T-helper 1 cell treated with Interleukin-12 subunit alpha and Interleukin-12 subunit beta and Interleukin-4 antibody, amounts not matched to agents 30 μg/mL and 1 μg/mL, for 36 hours (primary cell): Measurements from ENCODE around the gene RTN1.

Experiments used
- H3K27ac Mint-ChIP-seq: one replicate; pipeline ENCODE4 v1.8.0; 2021; ENCODE audit warnings: mild to moderate bottlenecking, mixed read lengths
- H3K27me3 Mint-ChIP-seq: one replicate; pipeline ENCODE4 v1.8.0; 2021; ENCODE audit warnings: low read depth, mixed read lengths
- H3K36me3 Mint-ChIP-seq: one replicate; pipeline ENCODE4 v1.8.0; 2021; ENCODE audit warnings: low read depth, mixed read lengths
- H3K4me1 Mint-ChIP-seq: one replicate; pipeline ENCODE4 v1.8.0; 2021; ENCODE audit warnings: low read depth, mixed read lengths
- H3K4me3 Mint-ChIP-seq: one replicate; pipeline ENCODE4 v1.8.0; 2021; ENCODE audit warnings: mild to moderate bottlenecking, moderate library complexity, mixed read lengths
- H3K9me3 Mint-ChIP-seq: one replicate; pipeline ENCODE4 v1.8.0; 2021; ENCODE audit warnings: mixed read lengths

RTN1 gene

GRCh38 chr14:59787045-59787674 lies 83.4 kb downstream of the RTN1 start:
- no peak overlapping the region for H3K4me3 Mint-ChIP-seq
- no peak overlapping the region for H3K27ac Mint-ChIP-seq
- no peaks in the 10 kb centered on the region for H3K4me1 Mint-ChIP-seq
- H3K9me3 Mint-ChIP-seq: no peaks in the 10 kb centered on the region
- no peaks in the 10 kb centered on the region for H3K36me3 Mint-ChIP-seq
- no peaks in the 10 kb centered on the region for H3K27me3 Mint-ChIP-seq

- H3K9me3 Mint-ChIP-seq: no peaks in the 10 kb centered on the region
- H3K4me3 Mint-ChIP-seq: no peak overlapping the region
- no peak overlapping the region for H3K27ac Mint-ChIP-seq
- no peaks in the 10 kb centered on the region for H3K4me1 Mint-ChIP-seq
- H3K27me3 Mint-ChIP-seq: no peaks in the 10 kb centered on the region
- no peaks in the 10 kb centered on the region for H3K36me3 Mint-ChIP-seq
Measured at GRCh38 chr14:59785629-59786028, 84.9 kb downstream of the RTN1 start.

- Mint-ChIP-seq H3K27ac (no peak overlapping the region), H3K4me1 (no peaks in the 10 kb centered on the region), H3K36me3 (no peaks in the 10 kb centered on the region), H3K4me3 (no peak overlapping the region), H3K27me3 (no peaks in the 10 kb centered on the region), H3K9me3 (no peaks in the 10 kb centered on the region)
Measured at GRCh38 chr14:59782760-59783159, 87.8 kb downstream of the RTN1 start.

GRCh38 chr14:59777006-59777579 lies 93.5 kb downstream of the RTN1 start:
- no peaks in the 10 kb centered on the region for H3K9me3 Mint-ChIP-seq
- H3K27ac Mint-ChIP-seq: no peak overlapping the region
- no peaks in the 10 kb centered on the region for H3K36me3 Mint-ChIP-seq
- H3K27me3 Mint-ChIP-seq: no peaks in the 10 kb centered on the region
- H3K4me3 Mint-ChIP-seq: no peak overlapping the region
- no peaks in the 10 kb centered on the region for H3K4me1 Mint-ChIP-seq

- no peak overlapping the region for H3K4me3 Mint-ChIP-seq
Measured at GRCh38 chr14:59776468-59776867, 94.1 kb downstream of the RTN1 start.

GRCh38 chr14:59772233-59772632 lies 98.3 kb downstream of the RTN1 start:
- Mint-ChIP-seq H3K36me3 (no peaks in the 10 kb centered on the region), H3K9me3 (no peaks in the 10 kb centered on the region), H3K4me3 (no peak overlapping the region)

More at GRCh38 chr14:59776468-59776867, 94.1 kb downstream of the RTN1 start:
- Mint-ChIP-seq H3K4me1 (no peaks in the 10 kb centered on the region), H3K9me3 (no peaks in the 10 kb centered on the region), H3K27ac (no peak overlapping the region), H3K36me3 (no peaks in the 10 kb centered on the region), H3K27me3 (no peaks in the 10 kb centered on the region)

GRCh38 chr14:59771577-59771976 lies 99.0 kb downstream of the RTN1 start:
- Mint-ChIP-seq H3K4me3 (no peak overlapping the region), H3K27me3 (no peaks in the 10 kb centered on the region), H3K4me1 (no peaks in the 10 kb centered on the region), H3K9me3 (no peaks in the 10 kb centered on the region), H3K36me3 (no peaks in the 10 kb centered on the region), H3K27ac (no peak overlapping the region)

More at GRCh38 chr14:59772233-59772632, 98.3 kb downstream of the RTN1 start:
- no peaks in the 10 kb centered on the region for H3K4me1 Mint-ChIP-seq
- H3K27ac Mint-ChIP-seq: no peak overlapping the region
- H3K27me3 Mint-ChIP-seq: no peaks in the 10 kb centered on the region

GRCh38 chr14:59769586-59769985 lies 101.0 kb downstream of the RTN1 start:
- no peaks in the 10 kb centered on the region for H3K27me3 Mint-ChIP-seq
- no peaks in the 10 kb centered on the region for H3K9me3 Mint-ChIP-seq
- H3K27ac Mint-ChIP-seq: no peak overlapping the region
- H3K4me1 Mint-ChIP-seq: no peaks in the 10 kb centered on the region
- no peak overlapping the region for H3K4me3 Mint-ChIP-seq
- H3K36me3 Mint-ChIP-seq: no peaks in the 10 kb centered on the region

GRCh38 chr14:59768855-59769375 lies 101.7 kb downstream of the RTN1 start:
- H3K27ac Mint-ChIP-seq: no peak overlapping the region
- H3K4me1 Mint-ChIP-seq: no peaks in the 10 kb centered on the region
- H3K36me3 Mint-ChIP-seq: no peaks in the 10 kb centered on the region
- no peak overlapping the region for H3K4me3 Mint-ChIP-seq
- H3K9me3 Mint-ChIP-seq: no peaks in the 10 kb centered on the region
- no peaks in the 10 kb centered on the region for H3K27me3 Mint-ChIP-seq

- Mint-ChIP-seq H3K4me3 (no peak overlapping the region), H3K27ac (no peak overlapping the region), H3K9me3 (no peaks in the 10 kb centered on the region), H3K4me1 (no peaks in the 10 kb centered on the region), H3K36me3 (no peaks in the 10 kb centered on the region), H3K27me3 (no peaks in the 10 kb centered on the region)
Measured at GRCh38 chr14:59761851-59762250, 108.7 kb downstream of the RTN1 start.

GRCh38 chr14:59755409-59756135 lies 115.0 kb downstream of the RTN1 start:
- Mint-ChIP-seq H3K27me3 (no peaks in the 10 kb centered on the region), H3K4me3 (no peak overlapping the region), H3K4me1 (no peaks in the 10 kb centered on the region), H3K36me3 (no peaks in the 10 kb centered on the region), H3K9me3 (no peaks in the 10 kb centered on the region), H3K27ac (no peak overlapping the region)

- Mint-ChIP-seq H3K4me1 (no peaks in the 10 kb centered on the region), H3K9me3 (no peaks in the 10 kb centered on the region), H3K4me3 (no peak overlapping the region), H3K27ac (no peak overlapping the region), H3K27me3 (no peaks in the 10 kb centered on the region), H3K36me3 (no peaks in the 10 kb centered on the region)
Measured at GRCh38 chr14:59754256-59754655, 116.3 kb downstream of the RTN1 start.

GRCh38 chr14:59753512-59753911 lies 117.1 kb downstream of the RTN1 start:
- no peak overlapping the region for H3K27ac Mint-ChIP-seq
- no peaks in the 10 kb centered on the region for H3K27me3 Mint-ChIP-seq
- no peak overlapping the region for H3K4me3 Mint-ChIP-seq
- no peaks in the 10 kb centered on the region for H3K9me3 Mint-ChIP-seq
- no peaks in the 10 kb centered on the region for H3K36me3 Mint-ChIP-seq
- H3K4me1 Mint-ChIP-seq: no peaks in the 10 kb centered on the region

- no peaks in the 10 kb centered on the region for H3K27me3 Mint-ChIP-seq
- no peak overlapping the region for H3K4me3 Mint-ChIP-seq
- no peaks in the 10 kb centered on the region for H3K9me3 Mint-ChIP-seq
- H3K27ac Mint-ChIP-seq: no peak overlapping the region
- H3K36me3 Mint-ChIP-seq: no peaks in the 10 kb centered on the region
- no peaks in the 10 kb centered on the region for H3K4me1 Mint-ChIP-seq
Measured at GRCh38 chr14:59751578-59751977, 119.0 kb downstream of the RTN1 start.

GRCh38 chr14:59739794-59740193 lies 130.8 kb downstream of the RTN1 start:
- H3K27ac Mint-ChIP-seq: no peak overlapping the region
- no peaks in the 10 kb centered on the region for H3K4me1 Mint-ChIP-seq
- H3K36me3 Mint-ChIP-seq: no peaks in the 10 kb centered on the region
- no peak overlapping the region for H3K4me3 Mint-ChIP-seq
- no peaks in the 10 kb centered on the region for H3K27me3 Mint-ChIP-seq
- no peaks in the 10 kb centered on the region for H3K9me3 Mint-ChIP-seq
